ENCODE results near the gene KLF4. TPM values are rescaled to one million over a fixed set of nuclear protein-coding genes. Genes with fewer than 3 reads are reported as not detected.
"Not testable (repeated sequence)": the region's sequence is repeated elsewhere in the genome, so short reads cannot be mapped to it uniquely, and the experiment has no call there.

KLF4 gene
- 0.65 and 15.1 TPM in 2 replicates for total RNA-seq

DNA sequence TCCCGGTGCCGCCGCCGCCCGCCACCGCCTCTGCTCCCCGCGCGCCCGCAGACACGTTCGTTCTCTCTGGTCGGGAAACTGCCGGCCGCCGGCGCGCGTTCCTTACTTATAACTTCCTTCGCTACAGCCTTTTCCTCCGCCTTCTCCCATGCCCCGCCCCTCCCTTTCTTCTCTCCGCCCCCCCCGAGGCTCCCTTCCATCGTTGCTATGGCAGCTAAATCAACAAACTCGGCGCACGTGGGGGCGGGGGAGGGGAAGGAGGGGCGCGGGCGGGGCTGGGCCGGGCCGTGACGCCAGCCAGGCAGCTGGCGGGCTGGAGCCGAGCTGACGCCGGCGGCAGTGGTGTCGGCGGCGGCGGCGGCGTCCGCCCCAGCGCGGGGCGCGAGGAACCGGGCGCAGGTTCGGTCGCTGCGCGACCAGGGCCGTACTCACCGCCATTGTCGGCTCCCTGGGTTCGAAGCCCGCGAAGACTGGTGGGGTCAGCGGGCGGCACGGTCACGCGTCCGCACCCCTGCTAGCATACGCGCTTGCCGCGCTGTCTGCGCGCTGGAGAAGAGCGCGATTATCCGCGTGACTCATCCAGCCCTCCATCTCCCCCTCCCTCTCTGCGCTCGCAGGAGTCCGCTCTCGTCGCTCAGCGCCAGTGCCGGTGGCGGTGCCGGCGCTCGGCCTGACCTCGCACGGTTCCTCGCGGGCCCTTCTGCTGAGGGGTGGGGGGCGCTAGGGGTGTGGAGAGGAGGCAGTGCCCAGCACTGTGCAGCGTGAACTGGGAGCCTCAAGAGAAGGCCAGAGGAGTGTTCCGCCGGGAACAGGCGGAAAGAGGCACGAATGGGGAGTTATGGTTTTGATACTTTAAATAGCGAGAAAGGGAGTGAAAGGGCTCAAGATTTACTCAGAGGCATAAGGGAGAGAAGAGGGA is at the start of gene KLF4:
Gene KLF4, minus strand, starts transcription at position 83 of the 919 bp plus-strand sequence. CDS start 597 bp downstream, outside the sequence.
- peak; percentile 96 to 97 for DNase-seq (ENCODE audit: low read depth in 2 of 2)

DNA sequence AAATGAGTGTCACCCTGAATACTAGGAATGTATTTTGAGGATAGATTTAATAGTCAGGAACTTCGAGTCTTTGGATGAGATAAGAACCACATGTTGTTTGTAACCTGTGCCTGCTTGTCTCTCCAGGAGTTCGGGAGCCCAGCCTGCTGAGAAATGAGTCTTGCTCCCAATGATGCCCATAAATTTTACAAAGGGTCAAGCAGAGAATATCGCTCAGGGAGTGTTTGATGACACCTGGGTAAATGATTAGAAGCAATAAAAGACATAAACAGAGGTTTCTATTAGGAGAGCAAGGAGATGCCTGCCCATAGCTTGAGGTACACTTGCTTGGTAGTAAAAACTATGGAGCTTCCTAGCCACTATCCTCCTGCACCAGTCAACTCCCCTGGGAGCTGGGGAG is 46.9 kb upstream of the KLF4 start:
- no peak for DNase-seq (ENCODE audit: low read depth in 2 of 2)

DNA sequence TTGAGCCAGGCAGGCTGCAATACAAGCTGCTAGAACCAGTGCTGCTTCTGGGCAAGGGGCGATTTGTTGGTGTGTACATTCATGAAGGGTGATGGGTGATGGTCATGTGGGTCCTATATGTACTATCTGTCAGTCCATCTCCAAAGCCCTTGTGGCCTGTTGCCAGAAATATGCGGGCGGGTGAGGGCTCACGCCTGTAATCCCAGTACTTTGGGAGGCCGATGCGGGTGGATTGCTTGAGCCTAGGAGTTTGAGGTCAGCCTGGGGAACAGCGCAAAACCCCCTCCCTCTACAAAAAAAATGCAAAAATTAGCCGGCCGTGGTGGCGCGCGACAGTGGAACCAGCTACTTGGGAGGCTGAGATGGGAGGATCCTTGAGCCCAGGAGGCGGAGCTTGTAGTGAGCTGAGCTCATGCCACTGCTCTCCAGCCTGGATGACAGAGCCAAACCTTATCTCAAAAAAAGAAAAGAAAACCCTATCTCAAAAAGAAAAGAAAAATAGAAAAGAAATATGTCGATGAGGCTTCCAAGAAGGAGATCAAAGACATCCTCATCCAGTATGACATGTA is 45.0 kb upstream of the KLF4 start:
- DNase-seq (ENCODE audit: low read depth in 2 of 2) = no peak

DNA sequence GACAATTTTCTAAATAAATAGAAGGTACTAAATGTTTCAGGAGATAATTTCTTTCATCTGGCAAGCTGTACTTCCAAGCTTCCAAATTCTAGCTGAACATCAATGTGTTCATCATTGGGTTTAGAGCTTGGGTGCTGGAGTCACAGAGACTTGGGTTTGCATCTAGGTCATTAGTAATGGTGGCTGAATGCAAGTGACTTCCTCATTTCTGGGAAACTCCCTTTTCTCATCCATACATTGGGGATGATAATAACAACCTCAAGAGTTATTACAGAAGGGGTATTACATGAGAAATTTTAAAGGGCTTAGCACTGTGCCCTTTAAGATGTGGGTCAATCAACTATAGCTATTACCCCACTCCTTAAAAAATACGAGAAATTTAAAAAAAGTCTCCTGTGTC is 41.1 kb upstream of the KLF4 start:
- no peak for DNase-seq (ENCODE audit: low read depth in 2 of 2)

DNA sequence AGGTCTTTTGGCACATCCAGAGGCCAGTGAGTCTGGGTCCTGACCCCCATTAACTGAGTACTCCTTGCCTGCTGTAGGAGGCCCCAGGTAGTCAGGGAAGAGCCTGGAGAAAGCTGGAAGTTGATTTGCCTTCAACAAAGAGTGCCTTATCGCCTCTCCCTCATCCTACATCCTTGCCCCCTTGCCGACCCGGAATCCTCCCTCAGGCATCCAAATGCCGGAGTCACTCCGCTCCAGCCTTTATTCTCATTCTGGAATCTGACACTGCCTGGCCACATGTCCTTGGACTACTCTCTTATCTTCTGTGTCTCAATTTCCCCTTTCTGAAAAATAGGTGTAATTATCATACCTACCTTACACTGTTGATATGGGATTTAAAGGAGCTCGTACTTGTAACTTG is 39.1 kb upstream of the KLF4 start:
- DNase-seq (ENCODE audit: low read depth in 2 of 2) = no peak

DNA sequence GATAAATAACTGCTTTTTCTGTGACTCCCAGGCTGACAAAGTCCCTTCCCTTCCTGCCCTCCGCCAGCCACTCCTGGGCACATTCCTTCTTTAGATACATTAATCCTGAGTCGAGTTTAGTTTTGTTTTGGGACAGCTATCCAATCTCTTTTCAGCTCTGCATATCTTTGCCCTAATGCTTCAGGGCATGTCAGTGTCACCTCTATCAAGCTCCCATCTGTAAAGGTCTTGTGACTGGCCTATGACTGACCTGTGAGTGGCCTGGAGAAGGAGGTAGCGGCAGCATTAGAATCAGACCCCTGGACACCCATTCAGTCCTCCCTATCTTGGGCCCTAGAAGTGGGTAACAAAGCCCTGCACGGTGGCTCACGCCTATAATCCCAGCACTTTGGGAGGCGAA is 34.0 kb upstream of the KLF4 start:
- DNase-seq (ENCODE audit: low read depth in 2 of 2) = no peak

DNA sequence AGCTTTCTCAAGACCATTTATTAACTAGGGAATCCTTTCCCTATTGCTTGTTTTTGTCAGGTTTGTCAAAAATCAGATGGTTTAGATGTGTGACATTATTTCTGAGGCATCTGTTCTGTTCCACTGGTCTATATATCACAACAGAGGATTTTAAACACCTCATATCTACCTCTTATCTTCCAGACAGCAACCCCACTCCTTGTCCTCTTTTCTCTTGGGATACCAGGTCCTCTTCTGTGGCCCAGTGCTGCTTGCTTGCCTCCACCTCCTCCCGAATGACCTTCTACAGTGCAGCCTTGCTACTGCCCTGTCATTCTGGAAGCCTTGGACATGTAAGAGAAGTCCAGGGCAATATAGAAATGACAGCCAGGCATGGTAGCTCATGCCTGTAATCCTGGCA is 30.6 kb upstream of the KLF4 start:
- no peak for DNase-seq (ENCODE audit: low read depth in 2 of 2)

DNA sequence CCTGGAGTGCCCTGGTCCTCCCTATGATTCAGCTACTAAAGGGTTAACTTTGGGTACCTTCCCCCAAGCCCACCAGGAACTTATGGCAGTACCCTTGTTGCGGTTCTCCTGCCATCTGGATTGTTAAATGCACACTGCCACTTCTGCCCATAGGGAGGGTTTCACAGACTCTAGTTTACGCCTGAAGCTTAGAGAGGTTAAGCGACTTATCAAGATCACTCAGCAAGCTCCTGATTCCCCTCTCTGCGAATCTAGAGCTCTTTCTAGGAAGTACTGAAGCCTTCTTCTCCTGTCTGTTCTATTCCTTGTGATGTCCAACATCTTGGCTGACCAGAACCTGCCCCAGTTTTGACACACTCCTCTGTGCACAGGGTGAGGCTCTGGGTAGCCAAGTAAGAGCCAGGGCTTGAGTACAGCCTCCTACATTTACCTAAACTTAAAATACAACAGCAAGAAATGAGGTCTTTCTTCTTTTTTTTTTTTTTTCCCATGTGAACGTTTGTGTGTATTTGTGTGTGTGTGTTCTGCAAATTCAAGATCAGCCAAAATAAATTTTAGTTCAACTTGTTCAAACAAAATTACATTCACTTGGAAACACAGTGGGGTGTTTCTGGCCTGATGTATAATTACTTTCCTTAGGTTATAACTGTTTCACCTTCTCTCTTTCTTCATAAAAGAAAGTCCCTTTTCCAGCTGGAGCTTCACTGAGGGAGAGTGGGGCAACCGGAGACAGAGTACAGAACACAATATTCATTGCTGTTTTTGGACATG is 28.7 kb upstream of the KLF4 start:
- DNase-seq (ENCODE audit: low read depth in 2 of 2) = no peak

DNA sequence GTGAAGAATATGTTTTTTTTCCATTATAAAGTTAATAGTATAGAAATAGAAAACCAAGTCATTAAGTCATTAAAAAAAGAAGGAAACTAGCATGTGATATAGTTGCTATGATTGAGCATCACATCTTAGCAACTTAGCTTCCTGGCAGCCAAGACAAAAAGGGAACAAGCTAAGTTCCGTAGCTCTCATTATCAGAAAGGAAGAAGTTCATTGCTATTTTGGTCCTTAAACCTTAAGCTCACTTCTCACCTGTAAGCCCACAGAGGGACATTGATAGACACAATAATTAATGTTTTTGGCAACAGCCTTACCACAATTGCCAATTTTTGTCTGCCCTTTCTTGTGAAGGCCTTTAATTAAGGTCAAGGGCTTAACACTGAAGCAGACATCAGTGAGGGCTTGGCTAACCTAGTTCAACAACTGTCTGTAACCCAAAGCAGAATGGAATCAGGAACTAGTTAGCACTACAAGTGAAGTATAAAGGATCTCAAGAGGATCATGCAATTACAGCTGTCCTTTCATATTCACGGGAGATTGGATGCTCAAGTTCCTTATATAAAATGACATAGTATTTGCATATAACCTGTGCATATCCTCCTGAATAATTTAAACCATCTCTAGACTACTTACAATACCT is 24.0 kb upstream of the KLF4 start:
- DNase-seq (ENCODE audit: low read depth in 2 of 2) = no peak

DNA sequence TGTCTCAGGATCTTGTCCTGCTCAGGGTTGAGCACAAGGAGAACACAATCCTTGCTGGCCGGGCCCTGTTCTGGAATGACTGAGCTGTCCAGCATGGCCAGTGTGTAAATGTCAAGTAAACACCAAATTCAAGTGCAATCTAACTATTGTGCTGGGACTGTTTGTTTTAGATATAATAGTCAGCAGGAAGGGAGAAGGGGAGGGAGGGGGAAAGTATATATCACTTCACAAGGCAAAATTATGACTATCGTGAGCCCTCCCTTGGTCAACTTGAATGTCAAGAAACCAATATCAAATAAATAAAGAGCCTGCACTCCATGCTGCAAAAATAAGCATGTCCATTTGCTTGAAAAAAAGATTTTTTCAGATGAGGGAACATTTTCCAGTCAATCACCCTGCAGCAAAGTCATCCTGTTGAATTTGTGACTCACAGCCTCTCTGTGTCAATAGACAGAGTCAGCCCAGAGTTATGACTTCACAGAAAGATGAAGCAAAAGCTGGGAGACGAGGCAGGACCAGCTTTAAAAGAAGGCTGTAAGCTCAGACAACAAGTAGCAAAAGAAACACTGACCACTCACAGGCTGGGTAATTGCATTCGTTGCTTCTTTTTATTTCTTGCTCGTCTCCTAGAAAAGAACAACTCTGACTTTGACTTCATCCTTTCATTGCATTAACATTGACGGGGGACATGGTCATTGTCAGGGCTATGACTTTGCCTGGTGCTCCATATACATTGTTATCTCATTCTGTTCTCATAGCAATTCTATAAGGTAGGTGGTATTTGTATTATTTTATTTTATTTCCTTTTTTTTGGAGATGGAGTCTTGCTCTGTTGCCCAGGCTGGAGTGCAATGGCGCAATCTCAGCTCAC is 15.3 kb upstream of the KLF4 start:
- peak; percentile 77 to 88 for DNase-seq (ENCODE audit: low read depth in 2 of 2)

DNA sequence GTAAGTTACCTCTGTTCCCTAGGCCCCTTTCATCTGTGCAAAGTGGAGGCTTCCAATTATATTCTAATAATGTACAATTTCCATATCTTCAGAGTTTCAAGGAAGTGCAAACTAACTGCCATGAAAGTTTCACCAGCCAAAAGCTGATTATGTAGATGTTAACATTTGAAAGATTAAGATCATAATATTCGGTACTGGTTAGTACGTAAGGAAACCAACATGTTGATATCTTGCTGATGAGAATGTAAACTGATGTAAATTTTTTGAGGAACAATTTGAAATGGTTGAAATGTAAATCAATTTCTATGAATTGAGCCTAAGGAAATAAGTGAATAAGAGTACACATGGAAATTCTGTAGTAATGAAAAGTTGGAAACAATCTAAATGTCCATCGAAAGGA is 12.9 kb upstream of the KLF4 start:
- DNase-seq (ENCODE audit: low read depth in 2 of 2) = no peak

DNA sequence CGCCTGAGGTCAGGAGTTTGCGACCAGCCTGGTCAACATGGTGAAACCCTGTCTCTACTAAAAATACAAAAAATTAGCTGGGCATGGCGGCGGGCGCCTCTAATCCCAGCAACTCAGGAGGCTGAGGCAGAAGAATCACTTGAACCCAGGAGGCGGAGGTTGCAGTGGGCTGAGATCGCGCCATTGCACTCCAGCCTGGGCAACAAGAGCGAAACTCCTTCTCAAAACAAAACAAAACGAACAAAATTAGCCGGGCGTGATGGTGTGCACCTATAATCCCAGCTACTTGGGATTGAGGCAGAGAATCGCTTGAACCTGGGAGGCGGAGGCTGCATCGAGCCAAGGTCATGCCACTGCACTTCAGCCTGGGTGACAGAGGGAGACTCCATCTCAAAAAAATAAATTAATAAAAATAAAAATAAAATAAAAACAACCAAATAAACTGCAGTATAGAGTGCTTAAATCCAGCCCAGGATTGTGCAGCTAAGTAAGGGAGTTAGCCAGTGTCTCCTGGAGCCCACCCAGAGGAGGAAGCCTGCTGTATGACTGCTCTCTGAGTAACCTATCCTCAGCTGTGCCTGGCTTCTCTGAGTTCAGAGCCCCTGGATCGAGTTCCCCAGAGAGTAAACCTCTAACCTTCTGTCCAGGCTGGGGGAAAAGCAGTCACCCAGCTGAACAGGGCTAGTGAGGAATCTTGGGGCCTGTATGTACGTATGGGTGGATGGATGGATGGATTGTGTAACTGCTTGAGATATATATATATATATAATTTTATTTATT is 11.0 kb upstream of the KLF4 start:
- not testable (repeated sequence) for DNase-seq (ENCODE audit: low read depth in 2 of 2)

DNA sequence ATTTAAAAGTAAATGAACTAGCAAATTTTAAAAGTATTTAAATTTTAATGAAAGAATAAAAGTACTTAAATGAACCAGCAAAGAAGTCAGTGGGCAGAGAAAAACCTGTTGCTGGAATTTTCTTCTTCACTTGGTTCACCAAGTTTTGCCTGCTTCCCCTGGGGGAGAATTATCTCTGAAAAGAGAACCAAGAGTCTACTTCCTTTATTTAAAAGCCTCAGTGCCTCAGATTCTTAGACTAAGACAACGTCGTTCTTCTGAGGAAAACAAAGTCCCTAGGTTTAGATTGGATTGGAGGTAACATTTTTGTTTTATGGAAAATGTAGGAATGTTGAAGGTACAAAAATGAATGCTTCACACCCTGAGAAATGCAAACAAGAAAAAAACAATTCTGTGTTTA is 7.4 kb upstream of the KLF4 start:
- no peak for DNase-seq (ENCODE audit: low read depth in 2 of 2)

DNA sequence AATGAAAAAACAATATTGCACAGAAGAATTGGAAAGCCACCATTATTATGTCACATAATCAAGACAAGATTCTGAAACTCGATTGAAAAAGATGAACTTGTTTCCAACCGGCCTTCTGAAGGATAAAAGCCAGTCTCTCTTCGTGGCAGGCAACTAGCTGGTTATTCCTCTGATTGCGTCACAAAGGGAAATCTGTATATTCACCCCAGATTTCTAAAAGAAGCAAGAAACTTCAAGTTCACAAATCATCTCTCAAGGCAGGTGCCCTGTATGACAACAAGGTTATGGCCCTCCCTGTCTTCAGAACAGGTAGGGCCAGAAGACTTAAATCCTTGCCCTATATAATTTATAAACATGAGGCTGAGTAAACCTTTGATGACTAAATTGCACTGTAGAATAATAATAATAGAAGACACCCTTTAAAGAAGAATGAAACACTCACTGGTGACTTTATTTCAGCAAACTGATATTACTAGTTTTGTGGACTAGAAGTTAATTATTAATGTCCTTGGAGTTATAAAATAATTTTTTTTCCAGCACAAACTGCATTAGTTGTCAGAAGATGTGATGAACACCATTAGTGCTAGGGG is 2.9 kb upstream of the KLF4 start:
- DNase-seq (ENCODE audit: low read depth in 2 of 2) = no peak

DNA sequence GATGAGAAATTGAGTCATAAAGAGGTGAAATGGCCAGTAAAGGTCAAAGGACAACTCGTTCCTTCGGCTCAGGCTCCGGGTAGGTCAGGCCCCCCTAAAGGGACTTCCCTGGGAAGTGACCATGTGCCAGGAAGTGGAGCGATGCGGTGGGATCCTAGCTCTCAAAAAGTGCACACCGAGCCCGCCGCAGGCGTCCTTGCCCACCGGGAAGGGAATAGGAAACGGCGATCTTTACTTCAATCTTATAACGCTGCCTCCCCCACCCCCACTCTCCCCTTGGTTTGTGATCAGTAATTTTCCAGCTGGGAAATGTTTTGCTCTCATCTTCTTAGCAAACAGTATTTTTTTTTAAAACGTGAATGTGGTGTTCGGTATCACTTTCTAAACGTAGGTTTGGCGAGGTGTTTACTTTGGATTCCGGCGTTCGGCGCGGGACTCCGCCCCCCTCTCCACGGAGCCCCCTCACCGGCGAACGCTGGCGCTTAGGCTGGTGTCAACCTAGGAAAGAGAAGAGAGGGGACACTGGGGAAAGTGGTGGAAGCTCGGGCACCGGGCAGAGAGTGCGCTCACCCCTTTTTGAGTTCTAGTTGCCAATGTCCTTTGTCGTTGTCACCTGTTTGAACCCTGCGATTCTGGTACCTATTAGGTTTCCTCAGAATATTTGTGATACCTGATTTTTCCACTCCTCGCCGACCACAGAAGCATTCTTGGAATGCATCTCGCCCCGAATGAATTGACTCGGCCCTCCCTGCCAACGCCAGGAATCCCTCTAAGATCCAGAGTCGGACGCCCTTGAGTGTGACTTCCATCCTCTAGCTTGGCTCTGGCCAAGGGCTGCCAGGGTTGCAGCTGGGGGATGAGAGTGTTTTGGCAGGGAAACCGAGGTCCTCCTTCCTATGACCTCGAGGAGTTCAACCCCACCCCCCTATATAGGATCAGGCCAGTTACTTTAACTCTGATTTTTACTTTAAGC is 1.8 kb upstream of the KLF4 start:
- DNase-seq (ENCODE audit: low read depth in 2 of 2) = peak; percentile 15 to 51

DNA sequence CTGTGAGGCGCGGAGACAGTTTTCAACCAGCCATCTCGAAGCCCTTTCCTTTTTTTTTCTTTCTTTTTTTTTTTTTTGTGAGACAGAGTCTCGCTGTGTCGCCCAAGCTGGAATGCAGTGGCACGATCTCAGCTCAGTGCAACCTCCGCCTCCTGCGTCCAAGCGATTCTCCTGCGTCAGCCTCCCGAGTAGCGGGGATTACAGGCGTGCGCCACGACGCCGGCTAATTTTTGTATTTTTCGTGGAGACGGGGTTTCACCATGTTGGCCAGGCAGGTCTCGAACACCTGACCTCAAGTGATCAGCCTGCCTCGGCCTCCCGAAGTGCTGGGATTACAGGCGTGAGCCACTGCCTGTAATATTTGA is 1.0 kb upstream of the KLF4 start:
- peak; percentile 29 to 43 for DNase-seq (ENCODE audit: low read depth in 2 of 2)

DNA sequence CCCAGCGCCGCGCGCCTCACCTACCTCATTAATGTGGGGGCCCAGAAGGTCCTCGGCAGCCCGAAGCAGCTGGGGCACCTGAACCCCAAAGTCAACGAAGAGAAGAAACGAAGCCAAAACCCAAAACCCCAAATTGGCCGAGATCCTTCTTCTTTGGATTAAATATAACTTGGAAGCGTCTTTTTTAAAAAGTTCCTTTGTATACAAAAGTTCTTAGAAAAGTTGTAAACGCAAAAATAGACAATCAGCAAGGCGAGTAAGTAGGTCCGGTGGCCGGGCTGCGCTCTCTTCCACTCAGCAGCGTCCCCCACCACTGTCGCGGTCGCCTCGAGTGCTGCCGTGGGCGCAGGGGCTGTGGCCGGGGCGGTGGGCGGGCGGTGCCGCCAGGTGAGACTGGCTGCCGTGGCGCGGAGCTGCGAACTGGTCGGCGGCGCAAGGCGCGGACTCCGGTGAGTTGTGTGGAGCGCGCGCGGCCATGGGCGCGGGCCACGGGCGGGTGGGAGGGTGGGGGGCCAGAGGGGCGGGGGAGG is 360 bp downstream of the KLF4 start:
- DNase-seq (ENCODE audit: low read depth in 2 of 2) = no peak
